ENCODE data around the gene SHB.

SHB gene

GRCh38 chr9:37923118-37923795 is 145.8 kb downstream of the SHB start:
- Histone ChIP-seq H3K4me1 (ENCODE audit: insufficient read depth, low read length) (peaks cover 26% of the 10 kb centered on the region; the same call in 1 of the 2 replicates), H3K9ac (ENCODE audit: low read depth, low read length) (no peak overlapping the region), H3K36me3 (ENCODE audit: insufficient read depth, low read length) (no peaks in the 10 kb centered on the region), H3K9me3 (ENCODE audit: control insufficient read depth, insufficient read depth, low read length) (no peaks in the 10 kb centered on the region)

- H3K4me1 ChIP-seq (ENCODE audit: insufficient read depth, low read length): peaks cover 26% of the 10 kb centered on the region; the same call in 1 of the 2 replicates
- no peaks in the 10 kb centered on the region for H3K36me3 ChIP-seq (ENCODE audit: insufficient read depth, low read length)
- no peak overlapping the region for H3K9ac ChIP-seq (ENCODE audit: low read depth, low read length)
- H3K9me3 ChIP-seq (ENCODE audit: control insufficient read depth, insufficient read depth, low read length): no peaks in the 10 kb centered on the region
Measured at GRCh38 chr9:37922363-37923117, 146.5 kb downstream of the SHB start.

GRCh38 chr9:37921546-37922300 is 147.3 kb downstream of the SHB start:
- peaks cover 26% of the 10 kb centered on the region; the same call in 1 of the 2 replicates for H3K4me1 ChIP-seq (ENCODE audit: insufficient read depth, low read length)
- H3K36me3 ChIP-seq (ENCODE audit: insufficient read depth, low read length): no peaks in the 10 kb centered on the region
- H3K9ac ChIP-seq (ENCODE audit: low read depth, low read length): no peak overlapping the region
- H3K9me3 ChIP-seq (ENCODE audit: control insufficient read depth, insufficient read depth, low read length): no peaks in the 10 kb centered on the region

GRCh38 chr9:37921168-37921510 is 147.9 kb downstream of the SHB start:
- H3K36me3 ChIP-seq (ENCODE audit: insufficient read depth, low read length): no peaks in the 10 kb centered on the region
- H3K4me1 ChIP-seq (ENCODE audit: insufficient read depth, low read length): peaks cover 21% of the 10 kb centered on the region; the same call in 1 of the 2 replicates
- no peaks in the 10 kb centered on the region for H3K9me3 ChIP-seq (ENCODE audit: control insufficient read depth, insufficient read depth, low read length)
- no peak overlapping the region for H3K9ac ChIP-seq (ENCODE audit: low read depth, low read length)

- Histone ChIP-seq H3K4me1 (ENCODE audit: insufficient read depth, low read length) (peaks cover 16% of the 10 kb centered on the region; the same call in 1 of the 2 replicates), H3K9ac (ENCODE audit: low read depth, low read length) (no peak overlapping the region), H3K36me3 (ENCODE audit: insufficient read depth, low read length) (no peaks in the 10 kb centered on the region; the same call in 1 of the 2 replicates), H3K9me3 (ENCODE audit: control insufficient read depth, insufficient read depth, low read length) (no peaks in the 10 kb centered on the region)
Measured at GRCh38 chr9:37920471-37921167, 148.4 kb downstream of the SHB start.

GRCh38 chr9:37919956-37920335 is 149.1 kb downstream of the SHB start:
- Histone ChIP-seq H3K36me3 (ENCODE audit: insufficient read depth, low read length) (no peaks in the 10 kb centered on the region; the same call in 1 of the 2 replicates), H3K9ac (ENCODE audit: low read depth, low read length) (no peak overlapping the region), H3K9me3 (ENCODE audit: control insufficient read depth, insufficient read depth, low read length) (no peaks in the 10 kb centered on the region), H3K4me1 (ENCODE audit: insufficient read depth, low read length) (peaks cover 16% of the 10 kb centered on the region; the same call in 1 of the 2 replicates)

- Histone ChIP-seq H3K9ac (ENCODE audit: low read depth, low read length) (no peak overlapping the region), H3K4me1 (ENCODE audit: insufficient read depth, low read length) (peaks cover 16% of the 10 kb centered on the region; the same call in 1 of the 2 replicates), H3K9me3 (ENCODE audit: control insufficient read depth, insufficient read depth, low read length) (no peaks in the 10 kb centered on the region), H3K36me3 (ENCODE audit: insufficient read depth, low read length) (no peaks in the 10 kb centered on the region; the same call in 1 of the 2 replicates)
Measured at GRCh38 chr9:37919246-37919955, 149.6 kb downstream of the SHB start.

GRCh38 chr9:37918665-37919170 is 150.3 kb downstream of the SHB start:
- Histone ChIP-seq H3K9me3 (ENCODE audit: control insufficient read depth, insufficient read depth, low read length) (no peaks in the 10 kb centered on the region), H3K9ac (ENCODE audit: low read depth, low read length) (no peak overlapping the region), H3K4me1 (ENCODE audit: insufficient read depth, low read length) (peaks cover 16% of the 10 kb centered on the region; the same call in 1 of the 2 replicates), H3K36me3 (ENCODE audit: insufficient read depth, low read length) (no peaks in the 10 kb centered on the region; the same call in 1 of the 2 replicates)

GRCh38 chr9:37917801-37918664 is 151.0 kb downstream of the SHB start:
- Histone ChIP-seq H3K4me1 (ENCODE audit: insufficient read depth, low read length) (peaks cover 15% of the 10 kb centered on the region; the same call in 1 of the 2 replicates), H3K9me3 (ENCODE audit: control insufficient read depth, insufficient read depth, low read length) (no peaks in the 10 kb centered on the region), H3K9ac (ENCODE audit: low read depth, low read length) (no peak overlapping the region), H3K36me3 (ENCODE audit: insufficient read depth, low read length) (no peaks in the 10 kb centered on the region; the same call in 1 of the 2 replicates)

- Histone ChIP-seq H3K4me1 (ENCODE audit: insufficient read depth, low read length) (peaks cover 12% of the 10 kb centered on the region; the same call in 1 of the 2 replicates), H3K9ac (ENCODE audit: low read depth, low read length) (no peak overlapping the region), H3K9me3 (ENCODE audit: control insufficient read depth, insufficient read depth, low read length) (no peaks in the 10 kb centered on the region), H3K36me3 (ENCODE audit: insufficient read depth, low read length) (no peaks in the 10 kb centered on the region; the same call in 1 of the 2 replicates)
Measured at GRCh38 chr9:37917313-37917731, 151.7 kb downstream of the SHB start.

- H3K4me1 ChIP-seq (ENCODE audit: insufficient read depth, low read length): peaks cover 11% of the 10 kb centered on the region; the same call in 1 of the 2 replicates
- H3K9ac ChIP-seq (ENCODE audit: low read depth, low read length): no peak overlapping the region
- no peaks in the 10 kb centered on the region for H3K9me3 ChIP-seq (ENCODE audit: control insufficient read depth, insufficient read depth, low read length)
- no peaks in the 10 kb centered on the region; the same call in 1 of the 2 replicates for H3K36me3 ChIP-seq (ENCODE audit: insufficient read depth, low read length)
Measured at GRCh38 chr9:37916471-37917312, 152.3 kb downstream of the SHB start.

Measured in ES-I3 (cell line).